IMR-90 (cell line): Measurements from ENCODE around the gene CLSTN1. TPM values are rescaled to one million over a fixed set of nuclear protein-coding genes. Genes with fewer than 3 reads are reported as not detected.

Experiments
- ATAC-seq: fragments of 200-7000 bp; cut with Tn5 transposase; 2 replicates; pipeline ENCODE4 v1.9.1; 2020; ENCODE audit warnings: low read depth, mild to moderate bottlenecking, moderate library complexity
- BruUV-seq: library from RNA; stranded (reverse); fragments of 400-500 nt; replicated peaks from 2 replicates; lab custom pipeline; 2021; lab: Mats Ljungman, UMichigan
- CTCF ChIA-PET: fragments of 300-600 bp; formaldehyde crosslinking; extraction: SDS; loops from one replicate; lab custom pipeline; 2021; ENCODE audit warnings: antibody characterized with exemption; lab: Yijun Ruan, JAX
- POLR2A ChIA-PET: fragments of 300-600 bp; sonication (Branson Sonifier 250); formaldehyde crosslinking; loops from one replicate; lab custom pipeline; 2022; ENCODE audit warnings: antibody characterized with exemption; ENCODE audit not compliant: unreplicated experiment; lab: Charles Lee
- DNase-seq: peaks from one replicate; pipeline ENCODE4 v3.0.0; 2013
- H2AFZ ChIP-seq: replicated peaks from 2 replicates; pipeline ENCODE3; 2013; ENCODE audit warnings: low read length, mild to moderate bottlenecking; ENCODE audit not compliant: poor library complexity
- H2AK5ac ChIP-seq: 2 replicates; pipeline ENCODE4 v1.6.1; 2013; ENCODE audit warnings: low read depth, low read length, inconsistent platforms
- H2AK9ac ChIP-seq: replicated peaks from 2 replicates; pipeline ENCODE3; 2013; ENCODE audit warnings: mild to moderate bottlenecking, low read depth, low read length, moderate library complexity; ENCODE audit not compliant: poor library complexity
- H2BK120ac ChIP-seq: 2 replicates; pipeline ENCODE4 v1.6.1; 2013; ENCODE audit warnings: low read depth, low read length, inconsistent platforms
- H2BK15ac ChIP-seq: 3 replicates; pipeline ENCODE4 v1.6.1; 2013; ENCODE audit warnings: low read depth, low read length, inconsistent platforms
- H2BK20ac ChIP-seq: 2 replicates; pipeline ENCODE4 v1.6.1; 2013; ENCODE audit warnings: low read depth, mild to moderate bottlenecking, inconsistent platforms, low read length, moderate library complexity
- H2BK5ac ChIP-seq: 2 replicates; pipeline ENCODE4 v1.6.1; 2013; ENCODE audit warnings: mild to moderate bottlenecking, low read depth, low read length, inconsistent platforms; ENCODE audit not compliant: poor library complexity, severe bottlenecking
- H3K14ac ChIP-seq: replicated peaks from 2 replicates; pipeline ENCODE4 v1.6.1; 2013; ENCODE audit warnings: low read depth, low read length, inconsistent platforms
- H3K18ac ChIP-seq: 2 replicates; pipeline ENCODE4 v1.6.1; 2013; ENCODE audit warnings: low read depth, low read length, control low read depth
- H3K23ac ChIP-seq: 2 replicates; pipeline ENCODE4 v1.6.1; 2013; ENCODE audit warnings: low read depth, low read length, inconsistent platforms
- H3K27ac ChIP-seq: 2 replicates; pipeline ENCODE4 v1.5.1; 2013; ENCODE audit warnings: mild to moderate bottlenecking, control low read depth, low read length; ENCODE audit not compliant: insufficient read depth
- H3K27me3 ChIP-seq: 2 replicates; pipeline ENCODE4 v1.6.1; 2013; ENCODE audit warnings: low read length; ENCODE audit not compliant: control insufficient read depth, insufficient read depth
- H3K36me3 ChIP-seq: 2 replicates; pipeline ENCODE4 v1.6.1; 2013; ENCODE audit warnings: low read length, mixed read lengths; ENCODE audit not compliant: control insufficient read depth, insufficient read depth
- H3K4ac ChIP-seq: 2 replicates; pipeline ENCODE4 v1.6.1; 2013; ENCODE audit warnings: low read depth, low read length, inconsistent platforms
- H3K4me1 ChIP-seq: 2 replicates; pipeline ENCODE4 v1.6.1; 2013; ENCODE audit warnings: low read length, mixed read lengths; ENCODE audit not compliant: control insufficient read depth, insufficient read depth
- H3K4me2 ChIP-seq: 2 replicates; pipeline ENCODE4 v1.6.1; 2013; ENCODE audit warnings: low read depth, mild to moderate bottlenecking, control low read depth, low read length, moderate library complexity
- H3K4me3 ChIP-seq: 2 replicates; pipeline ENCODE4 v1.5.1; 2013; ENCODE audit warnings: low read depth, mild to moderate bottlenecking, control low read depth, low read length, moderate library complexity; ENCODE audit not compliant: insufficient read depth
- H3K56ac ChIP-seq: 2 replicates; pipeline ENCODE4 v1.6.1; 2013; ENCODE audit warnings: low read length, inconsistent platforms; ENCODE audit not compliant: insufficient read depth; ENCODE audit errors: extremely low read depth
- H3K79me1 ChIP-seq, 2 experiments: 2 replicates each; pipeline ENCODE4 v1.6.1; 2013; ENCODE audit warnings: low read length in 2 of 2, inconsistent platforms in 1 of 2, low read depth in 1 of 2
- H3K9ac ChIP-seq: 2 replicates; pipeline ENCODE4 v1.6.1; 2013; ENCODE audit warnings: low read depth, low read length, control low read depth
- H3K9me1 ChIP-seq: 2 replicates; pipeline ENCODE4 v1.6.1; 2013; ENCODE audit warnings: low read length, inconsistent platforms; ENCODE audit not compliant: insufficient read depth
- H3K9me3 ChIP-seq: 2 replicates; pipeline ENCODE4 v1.6.1; 2013; ENCODE audit warnings: low read length; ENCODE audit not compliant: control insufficient read depth, insufficient read depth
- H4K20me1 ChIP-seq: 2 replicates; pipeline ENCODE4 v1.6.1; 2013; ENCODE audit warnings: low read length, inconsistent platforms; ENCODE audit not compliant: insufficient read depth
- H4K5ac ChIP-seq: 2 replicates; pipeline ENCODE4 v1.6.1; 2013; ENCODE audit warnings: mild to moderate bottlenecking, low read depth, low read length, control low read depth
- H4K8ac ChIP-seq, 2 experiments: 2 replicates each; pipeline ENCODE4 v1.6.1; 2013; ENCODE audit warnings: low read depth in 2 of 2, low read length in 2 of 2, control low read depth in 1 of 2, inconsistent platforms in 1 of 2
- H4K91ac ChIP-seq: 2 replicates; pipeline ENCODE4 v1.6.1; 2013; ENCODE audit warnings: low read depth, low read length, inconsistent platforms; ENCODE audit not compliant: insufficient read depth
- BHLHE40 ChIP-seq: fragments of 150-350 bp; IDR thresholded peaks from 2 replicates; pipeline ENCODE4 v1.6.1; 2016; ENCODE audit warnings: mild to moderate bottlenecking, low read depth, low read length
- CEBPB ChIP-seq: IDR thresholded peaks from 2 replicates; pipeline ENCODE4 v1.6.1; 2012; ENCODE audit warnings: low read depth, low read length, improper control_type of control experiment
- CHD1 ChIP-seq: IDR thresholded peaks from 2 replicates; pipeline ENCODE4 v1.6.1; 2012; ENCODE audit warnings: low read depth, low read length, improper control_type of control experiment
- FOS ChIP-seq: fragments of 150-350 bp; IDR thresholded peaks from 2 replicates; pipeline ENCODE4 v1.6.1; 2016; ENCODE audit warnings: low read depth, low read length
- MAFK ChIP-seq: IDR thresholded peaks from 2 replicates; pipeline ENCODE4 v1.6.1; 2012; ENCODE audit warnings: low read depth, low read length, improper control_type of control experiment
- MAZ ChIP-seq: IDR thresholded peaks from 2 replicates; pipeline ENCODE4 v1.6.1; 2012; ENCODE audit warnings: low read depth, mild to moderate bottlenecking, low read length, improper control_type of control experiment, moderate library complexity, borderline replicate concordance
- MXI1 ChIP-seq: IDR thresholded peaks from 2 replicates; pipeline ENCODE4 v1.6.1; 2012; ENCODE audit warnings: low read depth, mild to moderate bottlenecking, low read length, moderate library complexity, borderline replicate concordance
- NFE2L2 ChIP-seq: fragments of 150-350 bp; IDR thresholded peaks from 2 replicates; pipeline ENCODE4 v1.6.1; 2016; ENCODE audit warnings: low read depth, mild to moderate bottlenecking, low read length
- POLR2A ChIP-seq: IDR thresholded peaks from 2 replicates; pipeline ENCODE4 v1.6.1; 2012; ENCODE audit warnings: mild to moderate bottlenecking, low read depth, low read length
- RAD21 ChIP-seq: IDR thresholded peaks from 2 replicates; pipeline ENCODE4 v1.6.1; 2012; ENCODE audit warnings: low read length, improper control_type of control experiment
- RCOR1 ChIP-seq: IDR thresholded peaks from 2 replicates; pipeline ENCODE4 v1.6.1; 2012; ENCODE audit warnings: mild to moderate bottlenecking, low read length, improper control_type of control experiment; ENCODE audit not compliant: insufficient replicate concordance
- RFX5 ChIP-seq: IDR thresholded peaks from 2 replicates; pipeline ENCODE4 v1.8.0; 2012; ENCODE audit warnings: low read depth, mild to moderate bottlenecking, low read length, moderate library complexity
- SMC3 ChIP-seq: fragments of 150-350 bp; IDR thresholded peaks from 2 replicates; pipeline ENCODE4 v1.6.1; 2016; ENCODE audit warnings: low read depth, mild to moderate bottlenecking, antibody characterized with exemption, low read length, moderate library complexity
- WGBS, 2 experiments: methylation state at CpG; one replicate each; pipeline versions ENCODE4 v1.1.5 to v1.1.7; 2013; ENCODE audit warnings: missing lambda C conversion rate in 2 of 2; ENCODE audit not compliant: insufficient read length in 1 of 2; ENCODE audit errors: extremely low coverage in 2 of 2; 5-methylcytosine and 5-hydroxymethylcytosine counted together
- dilution Hi-C: fragments of 300-500 bp; cut with HindIII; formaldehyde crosslinking; loops from one replicate; pipeline ENCODE4 v1.14.3; 2018; ENCODE audit warnings: low sequenced_read_pairs; ENCODE audit not compliant: unreplicated experiment
- in situ Hi-C: fragments of 300-500 bp; cut with MboI; formaldehyde crosslinking; loops from 3 replicates; pipeline ENCODE4 v1.14.3; 2019; ENCODE audit warnings: low sequenced_read_pairs, inconsistent platforms, mixed read lengths
- intact Hi-C: fragments of 100-400 bp; cut with micrococcal nuclease; formaldehyde crosslinking; loops from 2 replicates; pipeline ENCODE4 v1.10.0; 2022
- polyA plus RNA-seq, 3 experiments: library from polyadenylated mRNA; depleted of rRNA; stranded (reverse); fragments of >200 nt; gene quantifications; 2 replicates each; pipeline ENCODE4 v1.2.3, GENCODE V29; 2012; ENCODE audit warnings: low replicate concordance in 1 of 3
- total RNA-seq: library from RNA; depleted of rRNA; stranded (reverse); fragments of >200 nt; gene quantifications from 2 replicates; pipeline ENCODE4 v1.2.3, GENCODE V29; 2012
- TF ChIP-seq, protein P1 (sequence below): fragments of 150-350 bp; IDR thresholded peaks from 2 replicates; pipeline ENCODE4 v1.6.1; 2017; ENCODE audit warnings: mild to moderate bottlenecking, antibody characterized with exemption, low read length, low read depth
- TF ChIP-seq, protein P2 (sequence below): conservative IDR thresholded peaks from 2 replicates; pipeline ENCODE4 v1.5.1; 2012; ENCODE audit warnings: mild to moderate bottlenecking, low read depth, low read length, improper control_type of control experiment
- TF ChIP-seq, protein P3 (sequence below): fragments of 150-350 bp; IDR thresholded peaks from 2 replicates; pipeline ENCODE4 v1.6.1; 2016; ENCODE audit warnings: low read depth, mild to moderate bottlenecking, low read length, moderate library complexity, borderline replicate concordance

Gene CLSTN1
- total and polyA plus RNA-seq, 2 of the 4 experiments (the other 2 are of a cell fraction): 30.1 to 72.2 TPM

DNA sequence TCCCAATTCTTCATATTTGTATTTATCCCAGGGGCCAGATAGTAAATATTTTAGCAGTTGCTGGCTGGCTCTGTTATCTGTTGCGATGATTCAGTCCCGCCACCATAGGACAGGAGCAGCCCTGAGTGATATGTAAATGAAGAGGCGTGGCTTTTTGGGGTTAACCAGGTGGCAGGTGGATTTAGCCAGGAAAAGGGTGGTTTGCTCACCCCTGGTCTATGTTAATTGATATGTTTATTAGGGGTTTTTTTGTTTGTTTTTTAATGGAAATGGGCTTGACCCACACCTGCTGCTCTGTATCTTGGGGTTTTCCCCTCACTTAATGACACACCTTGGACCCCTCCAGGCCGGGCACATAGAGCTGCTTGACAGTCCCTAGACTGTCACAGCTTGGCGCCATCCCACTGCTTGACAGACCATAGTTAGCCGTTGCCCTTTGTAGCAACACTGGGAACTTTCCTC, 109.5 kb downstream of the CLSTN1 start:
- H2BK15ac ChIP-seq: no peak overlapping the region
- peaks cover 0 to 2% of the 10 kb centered on the region in 2 experiments; a peak in 2 of 4 replicates for H3K79me1 ChIP-seq
- no peak overlapping the region for H3K27ac ChIP-seq
- no peak overlapping the region for H3K4ac ChIP-seq
- no peaks in the 10 kb centered on the region for H3K27me3 ChIP-seq
- H3K56ac ChIP-seq: no peak overlapping the region
- H4K20me1 ChIP-seq: peaks cover 2% of the 10 kb centered on the region; the same call in 1 of the 2 replicates
- no peak overlapping the region for H3K9ac ChIP-seq
- H4K5ac ChIP-seq: no peak overlapping the region
- no peak overlapping the region for H2AK9ac ChIP-seq
- H3K23ac ChIP-seq: no peak overlapping the region
- BruUV-seq: no TSS peak
- no peak overlapping the region for H3K14ac ChIP-seq
- CTCF ChIA-PET: no interaction called here
- H3K4me2 ChIP-seq: no peak overlapping the region
- H2BK120ac ChIP-seq: no peak overlapping the region
- no peak overlapping the region for H2AK5ac ChIP-seq
- H2AFZ ChIP-seq: no peak overlapping the region
- dilution Hi-C loops: no loop called here
- WGBS, 2 experiments: 55% methylated on average over 4 of the region's 6 CpGs; no CpG with 5 or more reads in 1 of the 2 experiments
- H2BK20ac ChIP-seq: no peak overlapping the region
- no peaks in the 10 kb centered on the region for H3K9me3 ChIP-seq
- POLR2A ChIA-PET: no interaction called here
- H3K4me3 ChIP-seq: no peak overlapping the region
- ATAC-seq (no peak), DNase-seq (no peak)
- TF ChIP-seq NFE2L2 (no peak), POLR2A (no peak), RAD21 (no peak), SMC3 (no peak), RCOR1 (no peak), CEBPB (no peak), CHD1 (no peak), BHLHE40 (no peak), FOS (no peak), RFX5 (no peak), MAFK (no peak), MXI1 (no peak), MAZ (no peak)
- TF ChIP-seq, protein P1, sequence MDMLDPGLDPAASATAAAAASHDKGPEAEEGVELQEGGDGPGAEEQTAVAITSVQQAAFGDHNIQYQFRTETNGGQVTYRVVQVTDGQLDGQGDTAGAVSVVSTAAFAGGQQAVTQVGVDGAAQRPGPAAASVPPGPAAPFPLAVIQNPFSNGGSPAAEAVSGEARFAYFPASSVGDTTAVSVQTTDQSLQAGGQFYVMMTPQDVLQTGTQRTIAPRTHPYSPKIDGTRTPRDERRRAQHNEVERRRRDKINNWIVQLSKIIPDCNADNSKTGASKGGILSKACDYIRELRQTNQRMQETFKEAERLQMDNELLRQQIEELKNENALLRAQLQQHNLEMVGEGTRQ: no peak
- TF ChIP-seq, protein P2, sequence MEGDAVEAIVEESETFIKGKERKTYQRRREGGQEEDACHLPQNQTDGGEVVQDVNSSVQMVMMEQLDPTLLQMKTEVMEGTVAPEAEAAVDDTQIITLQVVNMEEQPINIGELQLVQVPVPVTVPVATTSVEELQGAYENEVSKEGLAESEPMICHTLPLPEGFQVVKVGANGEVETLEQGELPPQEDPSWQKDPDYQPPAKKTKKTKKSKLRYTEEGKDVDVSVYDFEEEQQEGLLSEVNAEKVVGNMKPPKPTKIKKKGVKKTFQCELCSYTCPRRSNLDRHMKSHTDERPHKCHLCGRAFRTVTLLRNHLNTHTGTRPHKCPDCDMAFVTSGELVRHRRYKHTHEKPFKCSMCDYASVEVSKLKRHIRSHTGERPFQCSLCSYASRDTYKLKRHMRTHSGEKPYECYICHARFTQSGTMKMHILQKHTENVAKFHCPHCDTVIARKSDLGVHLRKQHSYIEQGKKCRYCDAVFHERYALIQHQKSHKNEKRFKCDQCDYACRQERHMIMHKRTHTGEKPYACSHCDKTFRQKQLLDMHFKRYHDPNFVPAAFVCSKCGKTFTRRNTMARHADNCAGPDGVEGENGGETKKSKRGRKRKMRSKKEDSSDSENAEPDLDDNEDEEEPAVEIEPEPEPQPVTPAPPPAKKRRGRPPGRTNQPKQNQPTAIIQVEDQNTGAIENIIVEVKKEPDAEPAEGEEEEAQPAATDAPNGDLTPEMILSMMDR: no peak
- TF ChIP-seq, protein P3, sequence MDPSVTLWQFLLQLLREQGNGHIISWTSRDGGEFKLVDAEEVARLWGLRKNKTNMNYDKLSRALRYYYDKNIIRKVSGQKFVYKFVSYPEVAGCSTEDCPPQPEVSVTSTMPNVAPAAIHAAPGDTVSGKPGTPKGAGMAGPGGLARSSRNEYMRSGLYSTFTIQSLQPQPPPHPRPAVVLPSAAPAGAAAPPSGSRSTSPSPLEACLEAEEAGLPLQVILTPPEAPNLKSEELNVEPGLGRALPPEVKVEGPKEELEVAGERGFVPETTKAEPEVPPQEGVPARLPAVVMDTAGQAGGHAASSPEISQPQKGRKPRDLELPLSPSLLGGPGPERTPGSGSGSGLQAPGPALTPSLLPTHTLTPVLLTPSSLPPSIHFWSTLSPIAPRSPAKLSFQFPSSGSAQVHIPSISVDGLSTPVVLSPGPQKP: no peak
- H3K36me3 ChIP-seq: peaks cover 27% of the 10 kb centered on the region
- no peak overlapping the region for H2BK5ac ChIP-seq
- intact Hi-C loops: no loop called here
- no peak overlapping the region for H4K8ac ChIP-seq
- no peak overlapping the region for H4K91ac ChIP-seq
- no peak overlapping the region for H3K18ac ChIP-seq
- peaks cover 3% of the 10 kb centered on the region; the same call in 1 of the 2 replicates for H3K9me1 ChIP-seq
- in situ Hi-C loops: no loop called here
- H3K4me1 ChIP-seq: peaks cover 3% of the 10 kb centered on the region
